HG03521 (cell line): ENCODE measurements around the gene TLK1.
"Not testable (repeated sequence)": the region's sequence is repeated elsewhere in the genome, so short reads cannot be mapped to it uniquely, and the experiment has no call there.

Source experiments
- ATAC-seq: cut with Tn5 transposase; IDR thresholded peaks from one replicate; pipeline ENCODE4 v1.9.1; 2021; ENCODE audit warnings: mild to moderate bottlenecking, moderate library complexity; ENCODE audit not compliant: unreplicated experiment

TLK1 gene

DNA sequence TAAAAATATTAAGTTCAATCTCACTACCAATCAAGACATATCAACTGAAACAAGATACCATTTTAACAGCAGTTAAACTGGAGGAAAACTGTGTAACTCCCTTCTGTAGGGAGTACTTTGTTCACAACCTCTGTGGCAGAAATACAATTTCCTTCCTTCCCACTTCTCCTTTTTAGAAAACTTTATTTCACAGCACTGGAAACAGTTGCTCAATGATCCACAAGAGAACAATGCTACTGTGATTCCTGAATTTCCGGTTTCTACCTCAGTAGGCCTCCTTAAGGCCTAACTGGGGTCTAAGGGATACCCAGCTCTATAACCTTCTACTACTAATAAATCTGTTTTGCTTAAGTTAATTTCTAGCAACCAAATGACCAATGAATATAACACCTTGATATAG lies 14.1 kb downstream of the TLK1 start:
- ATAC-seq = no peak

DNA sequence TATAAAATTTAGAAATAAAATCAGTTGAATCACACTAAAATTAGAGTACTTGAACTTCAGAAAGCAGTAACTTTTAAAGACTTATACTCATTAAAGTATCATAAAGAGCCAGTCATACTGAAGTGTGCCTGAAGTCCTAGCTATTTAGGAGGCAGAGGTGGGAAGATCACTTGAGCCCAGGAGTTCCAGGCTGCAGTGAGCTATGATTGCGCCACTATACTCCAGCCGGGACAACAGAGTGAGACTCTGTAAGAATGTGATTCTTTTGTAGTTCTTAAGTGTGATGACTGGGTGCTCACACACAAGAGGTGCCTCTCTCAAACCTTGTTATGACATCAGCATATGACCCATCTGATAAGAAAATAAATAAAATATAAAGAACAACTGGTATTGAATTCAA lies 14.6 kb downstream of the TLK1 start:
- no peak for ATAC-seq

DNA sequence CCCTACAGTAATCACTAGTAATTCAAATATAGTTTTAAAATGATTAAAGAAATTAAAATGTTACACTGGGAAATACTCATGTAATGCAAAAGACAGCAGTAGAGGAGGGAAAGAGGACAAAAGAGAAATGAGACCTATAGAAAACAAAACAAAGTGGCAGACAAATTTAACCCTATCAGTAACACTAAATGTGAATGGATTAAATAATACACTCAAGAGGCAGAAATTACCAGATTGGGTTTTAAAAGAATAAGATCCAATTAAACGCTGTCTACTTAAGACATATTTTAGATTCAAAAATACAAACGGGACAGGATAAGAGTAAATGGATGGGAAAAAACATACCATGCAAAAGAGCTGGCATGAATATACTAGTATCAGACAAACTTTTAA lies 17.0 kb downstream of the TLK1 start:
- ATAC-seq = no peak

DNA sequence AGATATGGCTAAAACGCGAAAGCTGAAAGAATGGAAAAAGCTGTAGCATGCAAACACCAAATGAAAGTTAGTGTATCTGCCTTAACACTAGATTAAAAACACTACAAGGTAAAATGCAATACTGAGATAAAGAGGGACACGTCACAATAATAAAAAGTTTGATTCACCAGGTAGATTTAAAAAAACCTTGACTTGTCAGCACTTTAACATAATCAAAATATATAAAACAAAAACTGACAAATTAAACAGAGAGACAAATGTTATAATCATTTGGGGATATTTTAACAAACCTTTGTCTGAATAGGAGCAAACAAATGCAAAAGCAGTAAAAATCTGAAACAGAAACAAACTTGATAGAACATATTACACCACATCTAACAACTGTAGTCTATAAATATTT lies 18.3 kb downstream of the TLK1 start:
- ATAC-seq = no peak

DNA sequence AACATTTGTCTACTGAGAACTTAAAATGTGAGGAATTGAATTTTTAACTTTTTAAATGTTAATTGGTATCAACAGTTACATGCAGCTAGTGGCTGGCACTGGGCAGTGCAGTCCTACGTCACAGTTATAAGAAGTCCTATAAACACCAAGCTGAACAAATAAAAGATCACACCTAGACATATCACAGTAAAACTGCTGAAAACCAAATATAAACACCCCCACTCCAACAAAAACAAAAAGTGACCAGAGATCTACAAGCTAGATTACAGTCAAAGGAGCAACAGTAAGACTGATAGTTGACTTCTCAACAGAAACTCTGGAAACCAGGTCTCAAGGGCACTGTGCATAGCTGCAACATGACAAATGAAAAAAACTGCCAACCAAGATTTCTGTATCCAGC lies 19.4 kb downstream of the TLK1 start:
- no peak for ATAC-seq

DNA sequence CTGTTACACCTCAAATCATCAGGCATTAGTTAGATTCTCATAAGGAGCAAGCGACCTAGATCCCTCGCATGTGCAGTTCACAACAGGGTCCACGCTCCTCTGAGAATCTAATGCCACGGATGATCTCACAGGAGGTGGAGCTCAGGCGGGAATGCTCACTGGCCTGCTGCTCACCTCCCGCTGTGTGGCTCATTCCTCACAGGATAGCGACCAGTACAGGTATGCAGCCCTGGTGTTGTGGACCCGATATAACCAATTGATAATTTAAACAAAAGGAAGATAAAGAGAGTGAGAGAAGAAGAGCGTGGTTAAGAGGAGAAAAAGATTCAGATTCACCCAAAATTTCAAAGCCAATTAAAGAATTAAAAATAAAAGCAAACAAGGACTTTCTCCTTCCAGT lies 20.8 kb downstream of the TLK1 start:
- no peak for ATAC-seq

DNA sequence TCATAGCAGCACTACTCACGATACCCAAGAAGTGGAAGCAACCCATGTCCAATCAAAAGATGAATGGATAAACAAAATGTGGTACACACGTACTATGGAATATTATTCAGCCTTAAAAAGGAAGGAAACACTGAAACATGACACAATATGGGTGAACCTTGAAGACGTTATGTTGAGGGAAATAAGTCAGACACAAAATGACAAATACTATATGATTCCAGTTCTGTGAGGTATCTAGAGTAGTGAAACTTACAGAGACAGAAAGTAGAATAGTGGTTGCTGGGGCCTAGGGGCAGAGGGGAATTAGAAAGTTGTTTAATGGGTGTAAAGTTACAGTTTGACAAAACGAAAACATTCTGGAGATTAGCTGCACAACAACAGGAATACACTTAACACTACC lies 24.7 kb downstream of the TLK1 start:
- ATAC-seq = peak; percentile 94

DNA sequence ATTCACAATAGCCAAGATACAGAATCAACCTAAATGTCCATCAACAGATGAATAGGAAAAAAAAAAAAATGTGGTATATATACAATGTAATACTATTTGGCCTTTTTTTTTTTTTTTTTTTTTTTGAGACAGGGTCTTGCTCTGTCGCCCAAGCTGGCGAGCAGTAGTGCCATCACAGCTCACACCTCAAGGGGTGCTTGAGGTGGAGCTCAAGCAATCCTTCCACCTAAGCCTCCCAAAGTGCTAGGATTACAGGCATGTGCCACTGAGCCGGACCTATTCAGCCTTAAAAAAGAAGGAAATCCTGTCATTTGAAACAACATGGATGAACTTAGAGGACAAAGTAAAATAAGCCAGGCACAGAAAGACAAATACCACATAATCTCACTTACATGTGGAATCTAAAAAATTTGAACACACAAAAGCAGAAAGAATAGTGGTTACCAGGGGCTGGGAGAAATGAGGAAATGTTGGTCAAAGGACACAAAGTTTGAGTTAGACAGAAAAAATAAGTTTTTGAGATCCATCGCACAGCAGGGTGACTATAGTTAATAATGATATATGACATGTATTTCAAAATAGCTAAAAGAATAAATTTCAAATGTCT lies 26.0 kb downstream of the TLK1 start:
- no peak for ATAC-seq

DNA sequence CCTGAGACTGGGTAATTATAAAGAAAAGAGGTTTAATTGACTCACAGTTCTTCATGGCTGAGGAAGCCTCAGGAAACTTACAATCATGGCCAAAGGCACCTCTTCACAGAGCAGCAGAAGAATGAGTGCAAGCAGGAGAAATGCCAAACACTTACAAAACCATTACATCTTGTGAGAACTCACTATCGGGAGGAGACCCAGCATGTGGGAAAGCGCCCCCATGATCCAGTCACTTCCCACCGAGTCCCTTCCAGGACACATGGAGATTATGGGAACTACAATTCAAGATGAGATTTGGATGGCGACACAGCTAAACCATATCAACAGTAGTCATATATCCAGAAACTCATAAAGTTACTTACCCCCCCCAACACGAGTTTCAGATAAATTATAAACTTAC lies 28.6 kb downstream of the TLK1 start:
- no peak for ATAC-seq

DNA sequence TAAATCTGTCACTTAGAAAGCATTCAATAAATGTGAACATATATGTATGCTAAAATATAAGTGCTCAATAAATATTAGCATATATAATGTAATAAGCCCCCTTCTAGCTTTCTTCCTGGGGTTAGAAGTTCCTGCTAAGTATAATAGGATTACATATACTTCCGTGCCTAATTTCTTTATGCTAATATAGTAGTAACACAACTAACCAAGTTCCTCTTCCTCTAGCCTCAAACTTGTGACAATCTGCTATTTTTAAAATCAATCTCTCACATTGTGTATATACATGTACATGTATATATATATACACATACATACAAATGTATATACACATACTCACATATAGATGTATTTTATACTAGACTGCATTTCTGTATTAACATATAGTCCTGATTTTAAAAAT lies 32.2 kb downstream of the TLK1 start:
- ATAC-seq = no peak

DNA sequence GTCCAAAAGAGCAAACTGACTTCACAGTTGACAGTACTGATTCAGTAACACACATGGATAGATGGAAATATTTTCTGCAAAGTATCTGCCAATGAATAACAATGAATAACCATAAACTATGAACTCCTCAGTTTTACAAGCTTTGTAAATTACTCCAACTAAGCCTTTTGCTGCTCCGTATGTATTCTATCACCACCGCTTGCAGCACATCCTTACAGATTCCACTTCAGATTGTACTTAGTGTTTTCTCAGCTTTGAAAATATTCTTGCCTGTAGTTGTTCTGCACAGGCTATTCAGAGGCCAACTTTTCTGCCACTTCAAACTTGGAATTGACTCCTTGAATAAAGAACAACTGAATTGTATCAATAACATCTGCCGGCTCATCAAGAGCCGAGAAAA lies 36.2 kb downstream of the TLK1 start:
- no peak for ATAC-seq

DNA sequence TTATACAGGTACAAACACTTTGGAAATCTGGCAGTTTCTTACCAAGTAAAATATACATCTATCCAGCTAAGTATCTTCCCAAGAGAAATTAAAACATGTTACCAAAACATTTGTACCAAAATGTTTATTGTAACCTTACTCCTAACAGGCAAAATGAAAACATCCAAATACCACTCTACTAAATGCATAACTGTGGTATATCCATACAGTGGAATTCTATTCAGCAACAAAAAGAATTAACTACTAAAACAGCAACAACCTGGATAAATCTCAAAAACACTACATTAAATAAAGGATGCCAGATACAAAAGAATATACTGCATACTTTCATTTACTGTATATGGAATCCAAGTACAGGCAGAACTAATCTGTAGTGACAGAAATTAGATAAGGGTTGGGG lies 51.1 kb downstream of the TLK1 start:
- no peak for ATAC-seq

DNA sequence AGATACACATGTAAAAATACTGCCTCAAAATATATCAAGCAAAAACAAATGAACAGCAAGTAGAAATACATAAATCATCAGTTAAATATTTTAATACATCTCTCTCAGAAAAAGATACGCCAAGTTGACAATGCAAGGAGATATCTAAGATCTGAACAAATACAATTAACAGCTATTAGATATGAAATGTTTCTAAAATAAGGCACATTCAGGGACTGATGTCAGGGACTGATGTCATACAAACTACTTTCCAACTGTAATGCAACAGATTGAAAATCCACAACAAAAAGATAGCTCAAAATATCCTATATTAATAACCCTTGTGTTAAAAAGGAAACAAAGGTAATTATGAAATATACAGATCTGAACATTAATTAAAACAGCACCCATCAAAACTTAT lies 51.7 kb downstream of the TLK1 start:
- no peak for ATAC-seq

DNA sequence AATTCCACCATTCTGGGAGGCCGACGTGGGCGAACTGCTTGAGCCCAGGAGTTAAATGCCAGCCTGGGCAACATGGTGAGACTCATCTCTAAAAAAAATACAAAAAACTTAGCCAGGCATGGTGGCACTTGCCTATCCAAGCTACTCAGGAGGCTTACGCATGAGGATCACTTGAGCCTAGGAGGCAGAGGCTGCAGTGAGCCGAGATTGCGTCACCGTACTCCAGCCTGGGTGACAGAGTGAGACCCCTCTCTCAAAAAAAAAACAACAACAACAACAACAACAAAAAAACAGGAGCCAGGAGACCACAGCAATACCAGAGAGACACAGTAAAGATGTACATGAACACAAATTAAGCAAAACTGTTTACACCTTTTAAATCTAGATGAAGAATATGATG lies 52.9 kb downstream of the TLK1 start:
- ATAC-seq = no peak

DNA sequence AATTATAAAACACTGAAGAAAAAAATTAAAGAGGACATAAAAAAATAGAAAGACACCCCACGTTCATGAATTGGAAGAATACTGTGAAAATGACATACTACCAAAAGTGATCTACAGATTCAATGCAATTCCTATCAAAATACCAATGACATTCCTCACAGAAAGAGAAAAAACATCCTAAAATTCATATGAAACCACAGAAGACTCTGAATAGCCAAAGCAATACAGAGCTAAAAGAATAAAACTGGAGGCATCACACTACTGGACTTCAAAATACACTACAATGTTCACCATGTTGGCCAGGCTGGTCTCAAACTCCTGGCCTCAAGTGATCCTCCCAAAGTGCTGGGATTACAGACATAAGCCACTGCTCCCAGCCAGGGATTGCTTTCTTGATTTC lies 56.3 kb downstream of the TLK1 start:
- ATAC-seq = no peak

DNA sequence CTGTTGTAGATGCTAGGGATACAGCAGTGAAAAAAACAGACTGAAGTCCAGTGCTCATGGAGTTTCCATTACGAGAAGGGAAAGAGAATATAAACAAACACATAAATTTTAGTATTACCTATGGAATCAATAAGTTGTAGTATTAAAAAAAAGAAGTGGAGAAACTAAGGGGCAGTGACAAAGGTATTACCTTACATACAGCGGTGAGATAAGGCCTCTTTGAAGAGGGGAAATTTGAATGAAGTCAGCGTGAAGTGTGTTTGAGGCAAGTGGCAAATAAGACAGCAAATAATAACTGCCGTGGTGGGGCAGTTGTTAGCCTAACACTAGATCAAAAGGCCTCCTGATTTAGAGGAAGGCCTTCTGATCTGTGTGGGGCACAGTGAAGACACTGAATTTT lies 57.9 kb downstream of the TLK1 start:
- ATAC-seq = no peak

DNA sequence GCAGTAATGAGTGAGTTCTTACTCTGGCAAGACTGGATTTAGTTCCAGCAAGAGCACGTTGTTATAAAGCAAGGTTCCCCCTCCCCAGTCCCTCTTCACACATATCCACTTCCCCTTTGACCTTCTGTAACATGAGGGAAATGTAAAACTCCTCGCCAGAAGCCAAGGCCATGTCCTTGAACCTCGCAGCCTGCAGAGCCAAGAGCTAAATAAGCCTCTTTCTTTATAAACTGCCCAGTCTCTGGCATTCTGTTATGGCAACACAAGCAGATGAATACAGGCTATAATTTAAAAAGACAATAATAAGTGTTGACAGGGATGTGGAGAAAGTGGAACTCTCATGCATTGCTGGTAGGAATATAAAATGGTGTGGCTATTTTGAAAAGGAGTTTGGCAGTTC lies 60.3 kb downstream of the TLK1 start:
- ATAC-seq = no peak

DNA sequence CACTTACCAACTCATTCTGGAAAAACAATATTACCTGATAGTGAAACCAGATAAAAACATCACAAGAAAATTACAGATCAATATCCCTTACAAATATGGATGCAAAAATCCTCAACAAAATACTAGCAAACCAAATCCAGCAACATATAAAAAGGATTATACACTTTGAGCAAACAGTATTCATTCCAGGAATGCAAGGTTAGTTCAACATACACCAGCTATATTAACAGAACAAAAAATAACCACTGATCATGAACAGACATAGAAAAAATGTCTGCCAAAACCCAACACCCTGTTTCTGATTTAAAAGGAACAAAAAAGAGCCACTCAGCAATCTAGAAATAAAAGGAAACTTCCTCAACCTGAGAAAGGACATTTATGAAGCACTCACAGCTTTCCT lies 62.1 kb downstream of the TLK1 start:
- ATAC-seq = no peak

DNA sequence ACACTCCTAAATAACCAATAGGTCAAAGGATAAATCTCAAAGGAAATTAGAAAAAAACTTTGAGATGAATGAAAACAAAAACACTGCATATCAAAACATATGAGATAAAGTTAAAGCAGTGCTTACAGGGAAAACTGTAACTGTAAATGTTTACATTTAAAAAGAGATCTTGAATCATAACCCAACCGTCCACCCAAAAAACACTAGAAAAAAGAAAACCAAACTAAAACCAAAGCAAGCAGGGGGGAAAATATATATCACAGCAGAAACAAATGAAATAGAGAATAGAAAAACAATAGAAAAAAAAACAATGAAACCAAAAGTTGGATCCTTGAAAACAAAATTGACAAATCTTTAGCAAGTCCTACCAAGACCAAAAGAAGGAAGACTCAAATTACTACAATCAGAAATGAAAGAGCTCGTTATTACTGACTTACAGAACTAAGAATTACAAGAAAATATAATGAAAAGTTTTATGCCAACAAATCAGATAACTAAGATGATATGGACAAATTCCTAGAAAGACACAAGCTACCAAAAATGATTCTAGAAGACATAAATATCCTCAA lies 65.6 kb downstream of the TLK1 start:
- ATAC-seq = no peak

DNA sequence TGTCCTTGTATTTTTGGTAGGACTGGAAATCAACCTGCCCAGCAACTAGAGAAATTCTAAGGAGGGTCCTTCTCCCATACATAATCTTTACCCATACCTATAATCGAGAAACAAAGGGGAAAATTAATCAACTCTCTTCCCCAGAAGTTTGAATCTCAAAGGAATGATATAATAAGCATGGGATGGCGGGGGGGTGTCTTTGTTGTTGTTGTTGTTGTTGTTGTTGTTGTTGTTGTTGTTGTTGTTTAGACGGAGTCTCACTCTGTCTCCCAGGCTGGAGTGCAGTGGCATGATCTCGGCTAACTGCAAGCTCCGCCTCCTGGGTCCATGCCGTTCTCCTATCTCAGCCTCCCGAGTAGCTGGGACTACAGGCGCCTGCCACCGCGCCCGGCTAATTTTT lies 69.2 kb downstream of the TLK1 start:
- ATAC-seq = not testable (repeated sequence)

DNA sequence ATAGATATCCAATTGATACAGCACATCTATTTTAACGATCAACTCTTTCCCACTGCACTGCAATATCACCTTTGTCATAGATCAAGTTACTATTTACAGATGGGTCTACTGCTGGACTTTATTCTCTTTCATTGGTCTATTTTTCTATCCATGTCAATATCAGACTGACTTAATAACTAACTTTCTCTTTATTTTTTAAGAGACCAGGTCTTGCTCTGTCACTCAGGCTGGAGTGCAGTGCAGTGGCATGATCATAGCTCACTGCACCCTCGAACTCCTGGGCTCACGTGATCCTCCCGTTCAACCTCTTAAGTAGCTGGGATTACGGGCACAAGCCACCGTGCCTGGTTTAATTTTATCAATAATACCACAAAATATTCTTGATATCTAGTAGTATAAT lies 71.2 kb downstream of the TLK1 start:
- ATAC-seq = no peak

DNA sequence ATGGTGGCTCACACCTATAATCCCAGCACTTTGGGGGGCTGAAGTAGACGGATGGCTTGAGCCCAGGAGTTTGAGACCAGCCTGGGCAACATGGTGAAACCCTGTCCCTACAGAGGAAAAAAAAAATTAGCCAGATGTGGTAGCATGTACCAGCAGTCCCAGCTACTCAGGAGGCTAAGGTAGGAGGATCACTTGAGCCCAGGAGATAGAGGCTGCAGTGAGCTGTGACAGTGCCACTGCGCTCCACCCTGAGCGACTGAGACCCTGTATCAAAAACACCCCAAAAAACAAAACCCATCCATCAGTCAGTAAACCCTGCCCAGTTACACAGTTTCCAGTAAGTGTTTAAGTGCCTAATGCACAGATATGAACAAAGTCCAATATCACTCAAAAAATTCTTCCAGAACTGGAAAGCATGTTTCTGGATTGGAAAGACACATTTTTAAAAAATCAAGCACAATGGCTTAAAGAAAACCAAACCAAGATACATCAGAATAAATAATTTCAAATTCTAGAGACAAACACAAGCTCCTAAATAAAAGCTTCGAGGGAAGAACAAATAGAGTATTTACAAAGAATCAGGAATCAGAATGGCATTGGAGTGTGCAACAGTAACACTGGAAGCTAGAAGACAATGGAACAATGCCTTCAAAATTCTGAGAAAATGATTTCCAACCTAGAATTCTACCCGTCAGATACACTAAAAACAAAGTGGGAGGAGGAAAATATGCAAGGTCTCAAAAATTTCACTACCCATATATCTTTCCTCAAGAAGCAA lies 72.4 kb downstream of the TLK1 start:
- no peak for ATAC-seq

DNA sequence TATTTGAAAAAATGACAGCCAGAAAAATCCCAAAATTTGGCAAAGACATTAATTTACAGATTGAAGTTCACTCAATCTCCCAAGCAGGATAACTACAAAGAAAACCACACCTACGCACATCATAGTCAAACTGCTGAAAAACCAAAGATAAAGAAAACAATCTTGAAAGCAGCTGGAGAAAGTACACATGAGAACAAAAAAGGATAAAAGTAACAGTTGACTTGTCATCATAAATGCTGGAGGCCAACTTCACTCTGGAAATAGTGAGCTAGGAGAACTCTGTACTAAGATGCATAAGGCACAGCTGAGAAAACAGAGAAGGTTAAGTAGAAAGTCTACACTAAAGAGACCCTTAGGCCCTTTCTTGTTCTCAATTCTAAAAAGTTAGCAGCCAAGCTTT lies 73.1 kb downstream of the TLK1 start:
- no peak for ATAC-seq
